ENCODE measurements around the gene RCHY1.
A peak's percentile ranks its signal among the peaks of the same experiment; 100 is the strongest.
"Not testable (repeated sequence)": the region's sequence is repeated elsewhere in the genome, so short reads cannot be mapped to it uniquely, and the experiment has no call there.

RCHY1 gene

GRCh38 chr4:75514131-75514948, at the start of gene RCHY1, which contains the start of gene THAP6:
TSS of gene RCHY1 (minus strand) at chr4:75514403. CDS start at chr4:75514286, 117 bp downstream.
TSS of gene THAP6 (plus strand) at chr4:75514473. CDS start at chr4:75515453, 980 bp downstream.
- DNase-seq = peak; percentile 69 to 98 (median 93)

GRCh38 chr4:75561789-75562188, 47.6 kb upstream of the RCHY1 start:
- DNase-seq = no peak

- DNase-seq = no peak
These were observed 43.5 kb upstream of the RCHY1 start for GRCh38 chr4:75557696-75558095.

- no peak for DNase-seq
These were observed 41.3 kb upstream of the RCHY1 start, which contains the start of gene ODAPH for GRCh38 chr4:75555294-75556164. TSS of gene ODAPH (plus strand) at chr4:75556066. CDS start at chr4:75556083, 17 bp downstream.

- no peak for DNase-seq
These were observed 38.2 kb upstream of the RCHY1 start for GRCh38 chr4:75552452-75552851.

- DNase-seq = no peak
These were observed 34.8 kb upstream of the RCHY1 start for GRCh38 chr4:75549019-75549418.

GRCh38 chr4:75547647-75548387, 33.6 kb upstream of the RCHY1 start:
- peak in 4 of 56 donors; percentile 0 to 10 (median 3) for DNase-seq

- DNase-seq = no peak
These were observed 31.3 kb upstream of the RCHY1 start for GRCh38 chr4:75545526-75545925.

- no peak for DNase-seq
These were observed 30.7 kb upstream of the RCHY1 start for GRCh38 chr4:75544870-75545269.

- not testable (repeated sequence) for DNase-seq
These were observed 30.0 kb upstream of the RCHY1 start for GRCh38 chr4:75544220-75544619.

GRCh38 chr4:75542824-75543223, 28.6 kb upstream of the RCHY1 start:
- DNase-seq = no peak

- not testable (repeated sequence) for DNase-seq
These were observed 23.1 kb upstream of the RCHY1 start for GRCh38 chr4:75537308-75537707.

GRCh38 chr4:75533926-75534325, 19.7 kb upstream of the RCHY1 start:
- not testable (repeated sequence) for DNase-seq

GRCh38 chr4:75533339-75533887, 19.2 kb upstream of the RCHY1 start:
- DNase-seq = not testable (repeated sequence)

- DNase-seq = not testable (repeated sequence)
These were observed 17.4 kb upstream of the RCHY1 start for GRCh38 chr4:75531536-75532143.

- no peak for DNase-seq
These were observed 16.5 kb upstream of the RCHY1 start for GRCh38 chr4:75530556-75531322.

- DNase-seq = no peak
These were observed 13.3 kb upstream of the RCHY1 start for GRCh38 chr4:75527482-75527881.

- DNase-seq = no peak
These were observed 11.7 kb upstream of the RCHY1 start for GRCh38 chr4:75525910-75526309.

GRCh38 chr4:75525086-75525485, 10.9 kb upstream of the RCHY1 start:
- no peak for DNase-seq

- not testable (repeated sequence) for DNase-seq
These were observed 5.2 kb upstream of the RCHY1 start for GRCh38 chr4:75519452-75519851.
